ENCODE data around the gene ZDHHC5. TPM values are rescaled to one million over a fixed set of nuclear protein-coding genes. Genes with fewer than 3 reads are reported as not detected.

ZDHHC5 gene
- total RNA-seq, 4 donors from 2014 or later, result 34.3 to 52.1 (median 45.8) TPM

DNA sequence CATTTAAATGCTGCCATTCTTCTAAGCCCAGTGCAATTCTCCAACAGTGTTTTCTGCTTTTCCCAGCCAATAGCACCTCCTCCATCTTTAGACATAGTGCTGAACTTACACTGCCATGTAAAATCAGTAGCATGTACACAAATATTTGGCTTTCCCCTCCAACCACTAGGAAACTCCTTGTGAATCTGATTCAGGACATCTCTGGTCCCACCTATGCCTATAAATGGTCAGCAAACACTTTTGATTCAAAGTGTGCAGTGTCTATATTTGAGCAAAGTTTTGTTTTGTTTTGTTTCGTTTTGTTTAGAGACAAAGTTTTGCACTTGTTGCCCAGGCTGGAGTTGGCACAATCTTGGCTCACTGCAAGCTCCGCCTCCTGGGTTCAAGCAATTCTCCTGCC is 43.0 kb upstream of the ZDHHC5 start:
- Histone ChIP-seq H3K9me3 (peaks cover 0 to under 1% (median 0%) of the 10 kb centered on the region in 3 donors), H3K27me3 (no peaks in the 10 kb centered on the region), H3K4me3 (no peak overlapping the region), H3K4me1 (no peaks in the 10 kb centered on the region), H3K36me3 (peaks cover 0 to 2% of the 10 kb centered on the region in 2 donors), H3K27ac (no peak overlapping the region)
- 80 to 85% methylated on average over 1 to 2 of the region's 2 CpGs for WGBS, 2 donors (ENCODE audit: low coverage in 1 of 2)
- TF ChIP-seq, protein P1, sequence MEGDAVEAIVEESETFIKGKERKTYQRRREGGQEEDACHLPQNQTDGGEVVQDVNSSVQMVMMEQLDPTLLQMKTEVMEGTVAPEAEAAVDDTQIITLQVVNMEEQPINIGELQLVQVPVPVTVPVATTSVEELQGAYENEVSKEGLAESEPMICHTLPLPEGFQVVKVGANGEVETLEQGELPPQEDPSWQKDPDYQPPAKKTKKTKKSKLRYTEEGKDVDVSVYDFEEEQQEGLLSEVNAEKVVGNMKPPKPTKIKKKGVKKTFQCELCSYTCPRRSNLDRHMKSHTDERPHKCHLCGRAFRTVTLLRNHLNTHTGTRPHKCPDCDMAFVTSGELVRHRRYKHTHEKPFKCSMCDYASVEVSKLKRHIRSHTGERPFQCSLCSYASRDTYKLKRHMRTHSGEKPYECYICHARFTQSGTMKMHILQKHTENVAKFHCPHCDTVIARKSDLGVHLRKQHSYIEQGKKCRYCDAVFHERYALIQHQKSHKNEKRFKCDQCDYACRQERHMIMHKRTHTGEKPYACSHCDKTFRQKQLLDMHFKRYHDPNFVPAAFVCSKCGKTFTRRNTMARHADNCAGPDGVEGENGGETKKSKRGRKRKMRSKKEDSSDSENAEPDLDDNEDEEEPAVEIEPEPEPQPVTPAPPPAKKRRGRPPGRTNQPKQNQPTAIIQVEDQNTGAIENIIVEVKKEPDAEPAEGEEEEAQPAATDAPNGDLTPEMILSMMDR (IDR thresholded peaks at IDR 0.05), result no peak
- no peak for TF ChIP-seq POLR2AphosphoS5 (IDR thresholded peaks at IDR 0.05)
- TF ChIP-seq EP300 (IDR thresholded peaks at IDR 0.05), result no peak
- TF ChIP-seq POLR2A (IDR thresholded peaks at IDR 0.05), result no peak
- ATAC-seq, result no peak

DNA sequence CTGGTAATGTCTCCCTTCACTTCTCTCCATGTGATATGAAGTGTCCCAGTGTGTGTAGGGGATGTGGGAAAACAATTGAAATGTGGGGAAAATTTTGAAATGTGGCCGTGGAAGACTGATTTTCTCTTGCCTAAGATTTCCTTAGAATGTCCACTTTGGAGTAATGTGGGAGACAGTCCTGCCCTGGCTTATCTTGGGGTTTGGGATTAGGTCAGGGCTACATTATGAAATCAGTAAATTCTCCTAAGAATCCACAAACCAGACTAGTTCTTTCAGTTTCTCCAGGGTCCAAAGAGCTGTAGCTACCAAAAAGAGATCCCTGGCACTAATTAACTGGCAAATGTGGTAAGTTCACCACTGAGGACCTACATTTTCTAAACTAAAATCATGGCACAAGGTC is 41.0 kb upstream of the ZDHHC5 start:
- H3K4me3 ChIP-seq, result no peak overlapping the region
- TF ChIP-seq, protein P1 (IDR thresholded peaks at IDR 0.05), result no peak
- TF ChIP-seq EP300 (IDR thresholded peaks at IDR 0.05) (no peak), POLR2A (IDR thresholded peaks at IDR 0.05) (no peak), POLR2AphosphoS5 (IDR thresholded peaks at IDR 0.05) (no peak)
- 78% methylated on average over 1 of the region's 1 CpG; no CpG with 5 or more reads in 1 of the 2 donors for WGBS, 2 donors (ENCODE audit: low coverage in 1 of 2)
- no peaks in the 10 kb centered on the region for H3K36me3 ChIP-seq
- no peaks in the 10 kb centered on the region for H3K4me1 ChIP-seq
- no peaks in the 10 kb centered on the region for H3K27me3 ChIP-seq
- no peaks in the 10 kb centered on the region for H3K9me3 ChIP-seq
- no peak overlapping the region for H3K27ac ChIP-seq
- no peak for ATAC-seq

DNA sequence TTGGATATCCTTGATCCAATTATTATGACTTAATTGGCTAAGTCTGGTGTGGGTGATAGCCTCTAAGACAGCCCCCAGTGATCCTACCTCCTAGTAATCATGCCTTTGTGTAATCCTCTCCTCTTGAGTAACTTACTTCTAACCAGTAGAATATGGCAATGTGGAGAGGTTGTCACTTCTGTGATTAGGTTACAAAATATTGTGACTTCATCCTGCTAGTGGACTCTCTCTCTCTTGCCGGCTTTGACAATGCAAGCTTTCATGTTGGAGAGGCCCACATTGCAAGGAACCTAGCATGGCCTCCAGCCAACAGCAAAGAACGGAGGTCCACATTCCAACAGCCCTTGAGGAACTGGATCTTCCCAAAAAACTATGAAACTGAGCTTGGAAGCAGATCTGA is 37.7 kb upstream of the ZDHHC5 start:
- Histone ChIP-seq H3K36me3 (no peaks in the 10 kb centered on the region), H3K27ac (no peak overlapping the region), H3K9me3 (no peaks in the 10 kb centered on the region), H3K4me3 (no peak overlapping the region), H3K27me3 (no peaks in the 10 kb centered on the region), H3K4me1 (no peaks in the 10 kb centered on the region)
- TF ChIP-seq POLR2AphosphoS5 (IDR thresholded peaks at IDR 0.05), result no peak
- TF ChIP-seq, protein P1 (IDR thresholded peaks at IDR 0.05), result no peak
- no peak for TF ChIP-seq POLR2A (IDR thresholded peaks at IDR 0.05)
- no peak for TF ChIP-seq EP300 (IDR thresholded peaks at IDR 0.05)
- WGBS, 2 donors (ENCODE audit: low coverage in 1 of 2), result 33% methylated on average over 1 of the region's 2 CpGs; no CpG with 5 or more reads in 1 of the 2 donors
- no peak for ATAC-seq

DNA sequence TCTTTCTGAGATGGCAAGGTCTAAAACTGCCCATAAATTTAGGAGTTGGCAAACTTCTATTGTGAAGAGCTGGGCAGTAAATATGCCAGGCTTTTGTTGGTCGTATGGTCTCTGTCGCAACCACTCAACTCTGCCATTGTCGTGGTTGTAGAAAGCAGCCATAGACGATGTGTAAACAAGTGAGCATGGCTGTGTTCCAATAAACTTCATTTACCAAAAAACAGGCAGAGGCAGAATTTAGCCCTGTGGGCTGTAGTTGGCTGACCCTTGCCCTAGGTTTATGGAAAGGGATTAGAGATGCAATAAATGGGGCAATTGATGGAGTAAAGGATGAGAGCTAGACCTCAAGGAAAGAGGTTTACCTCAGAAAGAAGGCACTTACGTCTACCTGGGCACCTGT is 35.8 kb upstream of the ZDHHC5 start:
- no peaks in the 10 kb centered on the region for H3K36me3 ChIP-seq
- 55 to 56% methylated on average over 5 of the region's 5 CpGs for WGBS, 2 donors (ENCODE audit: low coverage in 1 of 2)
- TF ChIP-seq EP300 (IDR thresholded peaks at IDR 0.05), result no peak
- TF ChIP-seq POLR2AphosphoS5 (IDR thresholded peaks at IDR 0.05), result no peak
- TF ChIP-seq POLR2A (IDR thresholded peaks at IDR 0.05), result no peak
- TF ChIP-seq, protein P1 (IDR thresholded peaks at IDR 0.05), result no peak
- no peak for ATAC-seq
- no peaks in the 10 kb centered on the region for H3K9me3 ChIP-seq
- H3K27me3 ChIP-seq, result no peaks in the 10 kb centered on the region
- no peak overlapping the region for H3K27ac ChIP-seq
- no peak overlapping the region for H3K4me3 ChIP-seq
- H3K4me1 ChIP-seq, result no peaks in the 10 kb centered on the region

DNA sequence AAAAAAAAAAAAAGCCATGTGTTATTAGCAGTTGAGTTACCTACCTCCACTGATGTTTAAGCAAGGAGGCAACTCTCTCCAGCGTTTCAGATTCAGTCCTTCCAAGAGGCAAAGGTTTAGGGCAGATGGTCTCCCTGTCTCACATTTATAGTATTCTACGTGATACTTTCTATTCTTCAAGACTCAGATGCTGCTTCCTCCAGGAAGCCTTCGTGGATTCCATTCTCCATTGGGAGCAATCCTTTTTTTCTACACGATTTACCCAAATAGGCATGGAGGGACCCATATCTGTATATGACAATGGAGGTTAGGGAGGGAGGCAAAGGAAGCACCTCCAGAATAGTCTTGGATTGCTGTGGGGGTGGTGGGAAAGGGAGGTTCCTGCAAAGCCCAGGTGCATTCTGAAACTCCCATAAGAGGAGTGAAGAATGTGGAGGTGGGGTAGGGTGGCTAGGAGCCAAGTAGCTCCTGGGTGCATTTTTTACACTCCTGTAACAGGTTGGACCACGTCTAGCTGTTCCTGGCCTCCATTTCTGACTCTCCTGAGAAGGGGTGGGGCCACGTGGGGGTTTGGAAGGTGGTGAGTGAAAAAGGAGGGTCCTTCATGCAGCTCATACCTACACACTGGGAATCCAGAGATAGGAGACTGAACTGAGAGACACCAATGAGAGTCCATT is 34.4 kb upstream of the ZDHHC5 start:
- 67 to 81% methylated on average over 4 of the region's 6 CpGs for WGBS, 2 donors (ENCODE audit: low coverage in 1 of 2)
- Histone ChIP-seq H3K4me1 (peaks cover 0 to 10% (median 5%) of the 10 kb centered on the region in 3 donors), H3K27me3 (no peaks in the 10 kb centered on the region), H3K36me3 (no peaks in the 10 kb centered on the region), H3K27ac (no peak overlapping the region), H3K9me3 (no peaks in the 10 kb centered on the region), H3K4me3 (no peak overlapping the region)
- no peak for ATAC-seq
- TF ChIP-seq EP300 (IDR thresholded peaks at IDR 0.05) (no peak), POLR2AphosphoS5 (IDR thresholded peaks at IDR 0.05) (no peak), POLR2A (IDR thresholded peaks at IDR 0.05) (no peak)
- TF ChIP-seq, protein P1 (IDR thresholded peaks at IDR 0.05), result no peak
